HCT116 (cell line): Measurements from ENCODE around the gene ARIH2.

Experiments used
- CTCF ChIP-seq, 3 experiments: fragments of 200-600 bp in 1 of 3; sonication (generic) in 1 of 3; IDR thresholded peaks in 2 of 3; conservative IDR thresholded peaks in 1 of 3; 2 replicates each; pipeline ENCODE4 v1.5.1; 2012 to 2017; ENCODE audit warnings: low read depth in 2 of 3, low read length in 2 of 3, antibody characterized with exemption in 1 of 3, borderline replicate concordance in 1 of 3, control low read depth in 1 of 3, mild to moderate bottlenecking in 1 of 3, mixed read lengths in 1 of 3, mixed run types in 1 of 3, moderate library complexity in 1 of 3; ENCODE audit not compliant: insufficient read depth in 1 of 3
- EZH2phosphoT487 ChIP-seq: fragments of 200-600 bp; IDR thresholded peaks from 2 replicates; pipeline ENCODE4 v1.6.1; 2018; ENCODE audit warnings: antibody characterized with exemption, borderline replicate concordance

- TF ChIP-seq EZH2phosphoT487: no peak
- no peak for TF ChIP-seq CTCF (IDR thresholded peaks at IDR 0.05 in 2 of 3, conservative IDR thresholded peaks at IDR 0.05 in 1 of 3; ENCODE audit: borderline replicate concordance in 1 of 3, insufficient read depth in 1 of 3, low read depth in 2 of 3, low read length in 2 of 3)
Observed at GRCh38 chr3:49005303-49005680, 86.7 kb downstream of the ARIH2 start.
